HFFc6 (cell line): ENCODE measurements around the gene DPYD. TPM values are rescaled to one million over a fixed set of nuclear protein-coding genes. Genes with fewer than 3 reads are reported as not detected.

Experiments
- DNase-seq: peaks from one replicate; pipeline ENCODE4 v3.0.0-alpha.2; 2018
- H3K27ac Mint-ChIP-seq: 2 replicates; pipeline ENCODE4 v1.8.0; 2020; ENCODE audit warnings: mild to moderate bottlenecking, mixed read lengths
- H3K27me3 Mint-ChIP-seq: 2 replicates; pipeline ENCODE4 v1.8.0; 2021; ENCODE audit warnings: mild to moderate bottlenecking, moderate library complexity, mixed read lengths; ENCODE audit not compliant: insufficient read depth
- H3K36me3 Mint-ChIP-seq: 2 replicates; pipeline ENCODE4 v1.8.0; 2021; ENCODE audit warnings: low read depth, mixed read lengths
- H3K4me1 Mint-ChIP-seq: 2 replicates; pipeline ENCODE4 v1.8.0; 2020; ENCODE audit warnings: low read depth, mixed read lengths
- H3K4me3 Mint-ChIP-seq: 2 replicates; pipeline ENCODE4 v1.8.0; 2020; ENCODE audit warnings: mild to moderate bottlenecking, moderate library complexity, mixed read lengths
- H3K9me3 Mint-ChIP-seq: 2 replicates; pipeline ENCODE4 v1.8.0; 2020; ENCODE audit warnings: mild to moderate bottlenecking, mixed read lengths
- total RNA-seq, 6 experiments: library from RNA; stranded (reverse); fragmentation: NEBNext Ultra II Directional; extraction: Animal tissue kit (Norgen Biotek cat#: 25700); gene quantifications; 2 replicates in 1 of 6; 3 replicates in 5 of 6; pipeline ENCODE4 v1.2.3, GENCODE V29; 2021
- TF ChIP-seq, protein P1 (sequence below): fragments of 200-600 bp; sonication (generic); IDR thresholded peaks from 2 replicates; pipeline ENCODE4 v1.5.0; 2021; ENCODE audit warnings: antibody characterized with exemption, mild to moderate bottlenecking

DPYD gene
- total RNA-seq, 6 experiments from 2014 or later = 37.0 to 77.8 (median 67.9) TPM

DNA sequence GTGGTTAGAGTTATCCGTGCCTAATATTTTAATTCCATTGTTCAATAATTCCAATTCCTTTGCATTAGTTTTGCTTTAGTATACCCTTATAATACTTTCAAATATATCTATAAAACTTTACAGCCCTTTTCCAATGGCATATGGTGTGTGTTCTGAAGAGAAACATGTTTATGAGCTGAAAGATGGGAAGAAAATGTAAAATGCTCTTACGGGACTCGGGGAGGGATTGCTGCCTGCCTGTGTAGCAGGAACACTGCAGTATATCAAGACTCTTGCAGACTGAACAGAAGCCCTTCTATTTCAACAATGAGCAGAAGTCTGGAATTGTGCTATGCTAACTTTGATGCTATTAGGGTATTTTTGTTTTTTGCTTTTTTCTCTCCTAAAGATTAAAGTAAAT, 792.4 kb downstream of the DPYD start:
- TF ChIP-seq, protein P1, sequence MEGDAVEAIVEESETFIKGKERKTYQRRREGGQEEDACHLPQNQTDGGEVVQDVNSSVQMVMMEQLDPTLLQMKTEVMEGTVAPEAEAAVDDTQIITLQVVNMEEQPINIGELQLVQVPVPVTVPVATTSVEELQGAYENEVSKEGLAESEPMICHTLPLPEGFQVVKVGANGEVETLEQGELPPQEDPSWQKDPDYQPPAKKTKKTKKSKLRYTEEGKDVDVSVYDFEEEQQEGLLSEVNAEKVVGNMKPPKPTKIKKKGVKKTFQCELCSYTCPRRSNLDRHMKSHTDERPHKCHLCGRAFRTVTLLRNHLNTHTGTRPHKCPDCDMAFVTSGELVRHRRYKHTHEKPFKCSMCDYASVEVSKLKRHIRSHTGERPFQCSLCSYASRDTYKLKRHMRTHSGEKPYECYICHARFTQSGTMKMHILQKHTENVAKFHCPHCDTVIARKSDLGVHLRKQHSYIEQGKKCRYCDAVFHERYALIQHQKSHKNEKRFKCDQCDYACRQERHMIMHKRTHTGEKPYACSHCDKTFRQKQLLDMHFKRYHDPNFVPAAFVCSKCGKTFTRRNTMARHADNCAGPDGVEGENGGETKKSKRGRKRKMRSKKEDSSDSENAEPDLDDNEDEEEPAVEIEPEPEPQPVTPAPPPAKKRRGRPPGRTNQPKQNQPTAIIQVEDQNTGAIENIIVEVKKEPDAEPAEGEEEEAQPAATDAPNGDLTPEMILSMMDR = no peak
- Mint-ChIP-seq H3K27me3 (peaks cover 2% of the 10 kb centered on the region; the same call in 1 of the 2 replicates), H3K9me3 (no peaks in the 10 kb centered on the region), H3K36me3 (peaks cover 13% of the 10 kb centered on the region), H3K4me1 (peaks cover 16% of the 10 kb centered on the region), H3K4me3 (no peak overlapping the region), H3K27ac (no peak overlapping the region)
- DNase-seq = no peak

DNA sequence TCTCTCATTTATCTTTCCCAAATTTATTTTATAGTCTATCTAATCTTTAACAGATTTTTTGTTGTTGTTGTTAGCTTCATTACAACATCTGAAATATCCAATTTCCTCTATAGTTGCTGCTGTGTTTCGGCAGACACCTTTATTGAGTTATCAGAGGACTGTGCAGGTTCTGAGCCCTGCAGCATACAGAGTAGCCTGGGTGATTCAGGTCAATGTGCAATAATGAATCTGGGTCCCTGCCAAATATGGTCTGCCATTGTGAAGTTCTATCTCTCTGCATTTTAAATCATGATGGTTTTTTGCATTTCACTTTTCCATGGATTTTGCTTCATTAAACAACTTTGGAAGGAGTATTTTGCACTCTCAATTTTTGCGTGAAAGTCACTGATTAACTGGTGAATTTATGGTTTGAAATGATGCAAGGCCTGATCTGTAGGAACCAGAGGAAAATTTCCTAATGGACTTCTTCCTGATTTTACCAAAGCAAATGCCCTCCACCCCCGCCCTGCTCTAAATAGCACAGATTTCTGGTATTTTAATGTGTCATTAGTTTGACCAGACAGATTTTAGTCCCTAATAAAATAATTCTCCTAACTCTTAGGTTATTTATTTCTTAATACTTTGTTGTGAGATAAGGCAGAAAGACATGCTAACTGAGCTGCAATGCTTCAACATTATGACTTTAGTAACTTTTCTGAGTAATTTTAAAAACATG, 797.0 kb downstream of the DPYD start:
- no peaks in the 10 kb centered on the region for H3K9me3 Mint-ChIP-seq
- H3K27me3 Mint-ChIP-seq = no peaks in the 10 kb centered on the region
- H3K4me1 Mint-ChIP-seq = peaks cover 25% of the 10 kb centered on the region
- no peak overlapping the region for H3K4me3 Mint-ChIP-seq
- peaks cover 14% of the 10 kb centered on the region for H3K36me3 Mint-ChIP-seq
- no peak for DNase-seq
- H3K27ac Mint-ChIP-seq = peak overlapping the region; percentile 8; the same call in 1 of the 2 replicates
- TF ChIP-seq, protein P1 = no peak

DNA sequence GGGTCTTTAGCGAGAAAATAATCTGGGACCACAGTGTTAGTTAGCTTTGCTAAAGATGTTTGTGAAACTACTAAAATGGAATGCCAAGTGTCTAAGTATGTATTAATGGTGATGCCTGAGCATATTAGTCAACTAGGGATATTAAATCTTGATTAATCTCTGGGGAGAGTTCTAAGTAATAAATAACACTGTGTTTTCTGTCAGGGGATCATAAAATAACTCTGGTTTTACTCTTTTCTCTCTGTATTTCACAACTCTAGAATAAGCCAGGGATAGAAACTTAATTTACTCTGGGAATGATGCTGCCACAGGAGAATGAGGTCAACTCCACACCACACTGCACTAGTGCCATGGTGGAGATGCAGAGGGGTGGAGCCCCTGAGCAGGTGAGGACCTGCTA, 800.0 kb downstream of the DPYD start:
- Mint-ChIP-seq H3K4me3 (no peak overlapping the region), H3K27ac (no peak overlapping the region), H3K27me3 (peaks cover 3% of the 10 kb centered on the region; the same call in 1 of the 2 replicates), H3K36me3 (peaks cover 8% of the 10 kb centered on the region; the same call in 1 of the 2 replicates), H3K9me3 (no peaks in the 10 kb centered on the region), H3K4me1 (peaks cover 25% of the 10 kb centered on the region)
- TF ChIP-seq, protein P1 = no peak
- no peak for DNase-seq

DNA sequence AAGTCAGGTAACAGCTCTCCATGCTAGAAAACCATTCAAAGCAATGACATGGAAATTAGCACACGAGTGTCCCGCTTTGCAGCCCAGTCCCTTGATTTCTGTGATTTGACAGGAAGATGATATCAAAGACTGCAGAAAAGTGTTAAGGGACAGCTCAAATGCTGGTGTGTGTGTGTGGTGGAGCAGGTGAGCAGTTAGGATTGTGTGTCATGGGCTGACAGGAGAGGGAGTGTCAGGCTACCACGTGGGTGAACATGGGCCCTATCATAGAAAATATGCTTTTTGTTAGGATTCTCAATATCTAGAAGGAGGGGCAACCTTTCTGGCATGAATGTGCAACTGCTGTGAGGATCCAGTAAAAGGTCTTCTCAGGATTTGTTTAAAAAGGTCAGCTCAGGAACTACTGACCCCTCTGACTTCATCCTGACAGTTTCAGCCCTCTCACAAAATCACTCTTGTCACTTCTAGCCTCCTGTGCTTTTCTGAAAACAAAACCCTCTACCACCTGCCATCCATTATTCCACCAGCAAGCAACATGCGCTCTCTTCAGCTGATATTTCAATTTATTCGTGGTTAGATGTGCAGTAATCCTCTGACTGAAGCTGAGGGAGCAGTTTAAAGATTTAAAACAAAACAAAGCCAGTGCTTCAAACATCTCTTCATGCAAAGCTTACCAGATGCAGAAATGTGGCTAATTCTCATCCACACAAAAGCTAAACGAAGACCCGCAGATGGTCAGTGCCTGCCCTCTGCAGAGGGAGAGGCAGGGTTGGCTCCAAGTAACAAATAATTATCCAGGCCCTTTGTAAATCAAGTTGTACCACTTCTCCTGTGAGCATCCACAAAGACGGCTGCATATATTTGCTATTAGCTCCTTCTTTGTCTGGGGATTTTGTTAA, 801.3 kb downstream of the DPYD start:
- Mint-ChIP-seq H3K36me3 (peaks cover 8% of the 10 kb centered on the region; the same call in 1 of the 2 replicates), H3K4me3 (no peak overlapping the region), H3K27ac (peak overlapping the region; percentile 24; the same call in 1 of the 2 replicates), H3K27me3 (peaks cover 3% of the 10 kb centered on the region; the same call in 1 of the 2 replicates), H3K4me1 (peaks cover 19% of the 10 kb centered on the region), H3K9me3 (no peaks in the 10 kb centered on the region)
- TF ChIP-seq, protein P1 = no peak
- DNase-seq = no peak

DNA sequence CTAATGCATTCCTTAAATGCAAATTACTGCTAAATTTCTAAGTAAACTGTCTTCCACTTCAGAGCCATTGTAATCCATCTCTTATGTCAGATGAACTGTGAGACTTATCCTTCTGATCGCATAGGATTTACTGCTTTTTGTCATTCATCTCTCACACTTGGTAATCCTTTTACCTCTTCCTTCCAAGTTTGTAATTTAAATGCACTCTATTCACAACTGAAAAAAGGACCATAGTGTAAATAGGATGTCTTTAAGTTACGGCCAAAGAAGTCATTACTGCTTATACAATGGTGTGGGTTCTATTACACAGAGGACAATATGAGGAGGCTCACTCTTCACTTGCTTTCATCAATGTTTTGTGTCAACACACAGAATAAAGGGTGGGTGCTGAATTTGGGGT, 806.0 kb downstream of the DPYD start:
- Mint-ChIP-seq H3K4me1 (peaks cover 13% of the 10 kb centered on the region), H3K36me3 (peaks cover 12% of the 10 kb centered on the region), H3K9me3 (no peaks in the 10 kb centered on the region), H3K27me3 (peaks cover 3% of the 10 kb centered on the region; the same call in 1 of the 2 replicates), H3K4me3 (no peak overlapping the region), H3K27ac (no peak overlapping the region)
- TF ChIP-seq, protein P1 = no peak
- DNase-seq = no peak
